A549 (cell line): ENCODE measurements around the gene S100A7.

Experiments used
- EP300 ChIP-seq, 2 experiments: fragments of >200 bp; sonication (Bioruptor Twin); formaldehyde crosslinking; IDR thresholded peaks; 2 replicates in 1 of 2; 3 replicates in 1 of 2; pipeline ENCODE4 v1.6.1; 2016 to 2017
- HMGXB4 ChIP-seq: fragments of 250-450 bp; sonication (Bioruptor Pico); IDR thresholded peaks from 2 replicates; pipeline ENCODE4 v1.5.0; 2021; ENCODE audit warnings: mild to moderate bottlenecking, moderate library complexity, borderline replicate concordance
- HOXB5 ChIP-seq: fragments of 250-450 bp; sonication (Bioruptor Pico); IDR thresholded peaks from 2 replicates; pipeline ENCODE4 v1.5.0; 2020; ENCODE audit warnings: mild to moderate bottlenecking, moderate library complexity
- POLR2A ChIP-seq: IDR thresholded peaks from 2 replicates; pipeline ENCODE4 v1.6.1; 2012; ENCODE audit warnings: mild to moderate bottlenecking, low read length
- SMC3 ChIP-seq: fragments of >200 bp; sonication (Bioruptor Twin); formaldehyde crosslinking; IDR thresholded peaks from 3 replicates; pipeline ENCODE4 v1.6.1; 2018; ENCODE audit warnings: inconsistent platforms

GRCh38 chr1:153447498-153448170 lies 12.8 kb downstream of the S100A7 start:
- TF ChIP-seq POLR2A: no peak
- no peak for TF ChIP-seq SMC3
- TF ChIP-seq EP300 (IDR thresholded peaks at IDR 0.05): no peak
- TF ChIP-seq HMGXB4 (CRISPR knock-in tag): no peak
- TF ChIP-seq HOXB5 (CRISPR knock-in tag): no peak
